ENCODE measurements around the gene POLR2J. TPM values are rescaled to one million over a fixed set of nuclear protein-coding genes. Genes with fewer than 3 reads are reported as not detected.

Gene POLR2J
- total RNA-seq, 1 donor from 2014 or later: 37.1 TPM

DNA sequence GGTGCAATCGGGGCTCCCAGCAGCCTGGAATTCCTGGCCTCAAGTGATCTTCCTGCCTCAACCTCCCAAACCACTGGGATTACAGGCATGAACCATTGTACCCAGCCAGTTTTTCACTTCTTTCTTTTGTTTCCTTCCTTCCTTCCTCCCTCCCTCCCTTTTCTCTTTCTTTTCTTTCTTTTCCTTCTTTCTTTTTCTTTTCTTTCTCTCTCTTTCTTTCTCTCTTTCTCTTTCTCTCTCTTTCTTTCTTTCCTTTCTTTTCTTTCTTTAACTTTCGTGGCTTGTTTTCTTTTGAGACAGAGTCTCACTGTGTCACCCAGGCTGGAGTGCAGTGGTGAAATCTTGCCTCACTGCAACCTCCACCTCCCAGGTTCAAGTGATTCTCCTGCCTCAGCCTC lies 33.0 kb downstream of the POLR2J start:
- no peaks in the 10 kb centered on the region for H3K9me3 Mint-ChIP-seq

DNA sequence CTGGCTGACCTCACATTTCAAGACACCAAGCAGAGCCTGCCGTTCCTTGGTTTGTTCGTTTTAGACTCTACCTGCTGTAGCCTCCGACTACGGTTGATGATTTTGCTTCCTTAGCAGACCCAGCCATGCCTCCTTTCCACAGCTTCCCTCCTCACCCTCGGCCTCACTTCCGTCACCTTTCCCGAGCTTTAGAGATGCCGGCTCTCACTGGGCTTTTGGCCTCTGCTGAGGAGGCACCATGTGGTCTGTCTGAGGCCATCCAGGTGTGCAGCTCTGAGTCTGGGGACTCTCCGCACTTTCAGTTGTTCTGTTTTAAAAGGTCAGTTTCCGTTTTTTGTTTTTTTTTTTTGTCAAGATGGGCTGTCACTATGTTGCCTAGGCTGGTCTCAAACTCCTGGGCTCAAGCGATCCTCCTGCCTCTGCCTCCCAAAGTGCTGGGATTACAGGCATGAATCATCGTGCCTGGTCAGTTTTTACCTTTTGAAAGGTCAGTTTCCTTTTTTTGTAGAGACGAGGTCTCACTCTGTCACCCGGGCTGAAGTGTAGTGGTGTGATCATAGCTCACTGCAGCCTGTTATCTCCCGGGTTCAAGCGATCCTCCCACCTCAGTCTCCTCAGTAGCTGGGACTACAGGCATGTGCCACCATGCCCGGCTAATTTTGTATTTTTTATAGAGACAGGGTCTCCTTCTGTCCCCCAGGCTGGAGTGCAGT lies 33.6 kb downstream of the POLR2J start:
- no peak for DNase-seq (ENCODE audit: low spot score in 2 of 2, unreplicated experiment in 2 of 2)
- Mint-ChIP-seq H3K36me3 (peaks cover 14% of the 10 kb centered on the region), H3K27ac (no peak overlapping the region), H3K27me3 (ENCODE audit: low read depth) (no peaks in the 10 kb centered on the region), H3K4me3 (no peak overlapping the region), H3K9me3 (no peaks in the 10 kb centered on the region), H3K4me1 (no peaks in the 10 kb centered on the region)
- TF ChIP-seq, protein P1, sequence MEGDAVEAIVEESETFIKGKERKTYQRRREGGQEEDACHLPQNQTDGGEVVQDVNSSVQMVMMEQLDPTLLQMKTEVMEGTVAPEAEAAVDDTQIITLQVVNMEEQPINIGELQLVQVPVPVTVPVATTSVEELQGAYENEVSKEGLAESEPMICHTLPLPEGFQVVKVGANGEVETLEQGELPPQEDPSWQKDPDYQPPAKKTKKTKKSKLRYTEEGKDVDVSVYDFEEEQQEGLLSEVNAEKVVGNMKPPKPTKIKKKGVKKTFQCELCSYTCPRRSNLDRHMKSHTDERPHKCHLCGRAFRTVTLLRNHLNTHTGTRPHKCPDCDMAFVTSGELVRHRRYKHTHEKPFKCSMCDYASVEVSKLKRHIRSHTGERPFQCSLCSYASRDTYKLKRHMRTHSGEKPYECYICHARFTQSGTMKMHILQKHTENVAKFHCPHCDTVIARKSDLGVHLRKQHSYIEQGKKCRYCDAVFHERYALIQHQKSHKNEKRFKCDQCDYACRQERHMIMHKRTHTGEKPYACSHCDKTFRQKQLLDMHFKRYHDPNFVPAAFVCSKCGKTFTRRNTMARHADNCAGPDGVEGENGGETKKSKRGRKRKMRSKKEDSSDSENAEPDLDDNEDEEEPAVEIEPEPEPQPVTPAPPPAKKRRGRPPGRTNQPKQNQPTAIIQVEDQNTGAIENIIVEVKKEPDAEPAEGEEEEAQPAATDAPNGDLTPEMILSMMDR (IDR thresholded peaks at IDR 0.05; ENCODE audit: unreplicated experiment): no peak

More for the DNA sequence above, 33.0 kb downstream of the POLR2J start:
- DNase-seq (ENCODE audit: low spot score in 2 of 2, unreplicated experiment in 2 of 2): no peak
- H3K4me3 Mint-ChIP-seq: no peak overlapping the region
- no peak overlapping the region for H3K27ac Mint-ChIP-seq
- no peaks in the 10 kb centered on the region for H3K4me1 Mint-ChIP-seq
- TF ChIP-seq, protein P1 (IDR thresholded peaks at IDR 0.05; ENCODE audit: unreplicated experiment): no peak
- H3K27me3 Mint-ChIP-seq (ENCODE audit: low read depth): no peaks in the 10 kb centered on the region
- H3K36me3 Mint-ChIP-seq: peaks cover 14% of the 10 kb centered on the region

DNA sequence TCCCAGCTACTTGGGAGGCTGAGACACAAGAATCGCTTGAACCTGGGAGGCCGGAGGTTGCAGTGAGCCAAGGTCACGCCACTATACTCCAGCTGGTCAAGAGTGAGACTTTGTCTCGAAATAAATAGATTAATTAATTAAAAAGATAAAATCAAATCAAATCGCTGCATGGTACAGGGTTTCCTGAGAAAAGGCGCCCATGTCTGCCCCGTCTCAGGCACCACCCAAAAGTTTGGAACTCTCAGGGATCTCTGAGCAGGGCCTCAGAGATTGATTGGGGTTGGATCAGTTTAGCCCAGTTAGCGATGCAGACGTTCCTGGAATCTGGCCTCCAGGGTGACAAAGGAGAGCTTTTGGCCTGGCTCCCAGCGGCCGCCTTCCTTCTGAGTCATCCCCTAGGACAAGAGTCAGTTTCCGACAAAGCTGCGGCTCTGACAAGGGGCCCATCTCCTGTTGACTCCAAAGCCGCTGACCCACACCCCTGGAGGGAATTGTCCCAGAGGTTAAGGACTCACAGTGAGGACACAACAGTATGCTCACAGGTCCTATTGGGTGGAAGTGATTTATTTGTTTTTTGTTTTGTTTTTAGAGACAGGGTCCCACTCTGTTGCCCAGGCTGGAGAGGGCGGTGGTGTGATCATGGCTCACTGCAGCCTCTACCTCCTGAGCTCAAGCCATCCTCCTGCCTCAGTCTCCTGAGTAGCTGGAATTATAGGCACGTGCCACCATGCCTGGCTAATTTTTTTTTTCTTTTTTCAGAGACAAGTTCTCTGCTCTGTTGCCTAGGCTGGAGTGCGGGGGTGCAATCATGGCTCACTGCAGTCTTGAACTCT lies 38.5 kb downstream of the POLR2J start:
- TF ChIP-seq, protein P1 (IDR thresholded peaks at IDR 0.05; ENCODE audit: unreplicated experiment): no peak
- no peak for DNase-seq (ENCODE audit: low spot score in 2 of 2, unreplicated experiment in 2 of 2)
- Mint-ChIP-seq H3K27me3 (ENCODE audit: low read depth) (no peaks in the 10 kb centered on the region), H3K36me3 (peaks cover 11% of the 10 kb centered on the region), H3K4me1 (no peaks in the 10 kb centered on the region), H3K4me3 (no peak overlapping the region), H3K27ac (no peak overlapping the region), H3K9me3 (no peaks in the 10 kb centered on the region)

DNA sequence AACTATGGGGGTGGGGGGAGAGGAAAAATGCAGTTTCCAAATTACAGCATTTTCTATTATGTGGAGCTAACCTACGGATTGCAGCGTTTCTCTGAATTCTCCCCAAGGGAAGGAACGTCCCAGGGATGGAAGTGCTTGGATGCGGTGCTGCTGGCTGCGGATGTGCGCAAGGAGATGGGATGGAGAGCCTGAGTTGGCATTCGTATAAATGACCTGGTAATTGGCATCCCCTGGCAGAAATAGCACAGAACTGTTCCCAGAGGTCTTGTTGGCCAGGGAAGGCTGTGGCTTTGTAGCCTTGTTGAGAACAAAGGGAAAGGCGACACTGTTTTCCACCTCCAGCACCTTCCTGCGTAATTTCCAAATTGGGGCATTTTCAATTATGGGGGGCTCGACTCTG lies 42.6 kb downstream of the POLR2J start:
- Mint-ChIP-seq H3K27me3 (ENCODE audit: low read depth) (no peaks in the 10 kb centered on the region), H3K27ac (no peak overlapping the region), H3K4me1 (peaks cover 20% of the 10 kb centered on the region), H3K4me3 (no peak overlapping the region), H3K9me3 (no peaks in the 10 kb centered on the region), H3K36me3 (peaks cover 2% of the 10 kb centered on the region)
- TF ChIP-seq, protein P1 (IDR thresholded peaks at IDR 0.05; ENCODE audit: unreplicated experiment): no peak
- DNase-seq (ENCODE audit: low spot score in 2 of 2, unreplicated experiment in 2 of 2): no peak

DNA sequence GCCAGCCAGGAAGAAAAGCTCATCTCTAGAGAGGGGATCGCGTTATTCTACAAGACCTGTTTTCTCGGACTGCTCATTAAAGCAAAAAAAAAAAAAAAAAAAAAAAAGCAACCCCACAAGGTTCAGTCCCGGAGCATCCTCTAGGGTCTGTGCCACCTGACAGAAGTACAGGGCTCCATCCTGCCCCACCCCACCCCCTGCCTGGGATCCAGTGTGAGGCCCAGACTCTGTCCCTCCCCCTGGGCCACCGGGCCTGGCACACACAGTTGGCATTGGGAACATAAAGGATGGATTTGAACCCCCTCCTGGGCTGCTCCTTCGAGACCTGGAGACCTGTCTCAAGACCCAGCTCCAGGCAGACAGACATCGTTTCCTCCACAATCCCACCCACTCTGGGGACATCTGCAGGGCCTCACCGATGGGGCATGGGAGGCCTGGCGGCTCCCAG lies 44.7 kb downstream of the POLR2J start:
- no peak for DNase-seq (ENCODE audit: low spot score in 2 of 2, unreplicated experiment in 2 of 2)
- Mint-ChIP-seq H3K27ac (peak overlapping the region; percentile 66), H3K9me3 (no peaks in the 10 kb centered on the region), H3K4me1 (peaks cover 22% of the 10 kb centered on the region), H3K36me3 (peaks cover under 1% of the 10 kb centered on the region), H3K4me3 (peak overlapping the region; percentile 77), H3K27me3 (ENCODE audit: low read depth) (no peaks in the 10 kb centered on the region)
- TF ChIP-seq, protein P1 (IDR thresholded peaks at IDR 0.05; ENCODE audit: unreplicated experiment): no peak

Measured in mesothelial cell of epicardium (in vitro differentiated cells).